Lower leg skin (tissue), 3 donors: ENCODE data around the gene KRTAP1-4.
"Not testable (repeated sequence)": the region's sequence is repeated elsewhere in the genome, so short reads cannot be mapped to it uniquely, and the experiment has no call there.

Source experiments
- POLR2A ChIP-seq, 2 donors: fragments of 450-650 bp; IDR thresholded peaks; one replicate each; pipeline ENCODE4 v1.6.1; 2016 to 2017; ENCODE audit warnings: antibody characterized with exemption in 2 of 2, mild to moderate bottlenecking in 1 of 2, moderate library complexity in 1 of 2
- TF ChIP-seq, protein P1 (sequence below), 3 donors: fragments of 450-650 bp; IDR thresholded peaks; one replicate each; pipeline ENCODE4 v1.5.1; 2016; ENCODE audit warnings: antibody characterized with exemption in 3 of 3, mild to moderate bottlenecking in 3 of 3, moderate library complexity in 2 of 3

- not testable (repeated sequence) for TF ChIP-seq POLR2A (IDR thresholded peaks at IDR 0.05)
- TF ChIP-seq, protein P1, sequence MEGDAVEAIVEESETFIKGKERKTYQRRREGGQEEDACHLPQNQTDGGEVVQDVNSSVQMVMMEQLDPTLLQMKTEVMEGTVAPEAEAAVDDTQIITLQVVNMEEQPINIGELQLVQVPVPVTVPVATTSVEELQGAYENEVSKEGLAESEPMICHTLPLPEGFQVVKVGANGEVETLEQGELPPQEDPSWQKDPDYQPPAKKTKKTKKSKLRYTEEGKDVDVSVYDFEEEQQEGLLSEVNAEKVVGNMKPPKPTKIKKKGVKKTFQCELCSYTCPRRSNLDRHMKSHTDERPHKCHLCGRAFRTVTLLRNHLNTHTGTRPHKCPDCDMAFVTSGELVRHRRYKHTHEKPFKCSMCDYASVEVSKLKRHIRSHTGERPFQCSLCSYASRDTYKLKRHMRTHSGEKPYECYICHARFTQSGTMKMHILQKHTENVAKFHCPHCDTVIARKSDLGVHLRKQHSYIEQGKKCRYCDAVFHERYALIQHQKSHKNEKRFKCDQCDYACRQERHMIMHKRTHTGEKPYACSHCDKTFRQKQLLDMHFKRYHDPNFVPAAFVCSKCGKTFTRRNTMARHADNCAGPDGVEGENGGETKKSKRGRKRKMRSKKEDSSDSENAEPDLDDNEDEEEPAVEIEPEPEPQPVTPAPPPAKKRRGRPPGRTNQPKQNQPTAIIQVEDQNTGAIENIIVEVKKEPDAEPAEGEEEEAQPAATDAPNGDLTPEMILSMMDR (IDR thresholded peaks at IDR 0.05): not testable (repeated sequence)
Measured at GRCh38 chr17:41034346-41034935, 4.4 kb upstream of the KRTAP1-4 start, which contains the start of gene KRTAP1-3.
